Measurements from ENCODE around the gene HPDL.

The HPDL gene

DNA sequence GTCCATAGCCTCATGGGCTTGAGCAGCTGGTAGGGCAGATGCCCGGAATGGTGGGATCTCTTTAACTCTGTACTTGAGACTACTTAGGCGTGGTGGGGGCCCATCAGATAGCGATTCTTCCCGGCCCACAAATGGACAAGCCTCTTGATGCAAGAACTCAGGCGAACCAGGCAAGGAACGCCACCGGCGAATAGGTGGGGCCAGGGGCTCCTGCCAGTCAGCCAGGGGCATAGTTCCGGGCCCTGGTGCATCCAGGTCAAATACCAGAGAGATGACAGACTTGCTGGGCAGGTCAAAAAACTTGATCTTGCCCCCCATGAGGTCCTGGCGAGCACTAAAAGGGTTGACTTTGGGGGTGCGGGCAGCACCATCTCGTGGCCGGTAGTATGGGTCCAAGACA is 18.3 kb downstream of the HPDL start:
- Histone ChIP-seq H3K4me1 (ENCODE audit: low read length) (peaks cover 6% of the 10 kb centered on the region; the same call in 1 of the 2 replicates), H3K4me2 (ENCODE audit: low read length) (no peak overlapping the region), H3K9ac (ENCODE audit: low read length) (no peak overlapping the region), H3K36me3 (replicated peaks; ENCODE audit: low read depth, low read length) (peaks cover 12% of the 10 kb centered on the region), H3K79me2 (ENCODE audit: low read length) (peaks cover 21% of the 10 kb centered on the region), H3K27me3 (ENCODE audit: low read depth, low read length) (no peaks in the 10 kb centered on the region), H4K20me1 (ENCODE audit: insufficient read depth, low read length) (no peaks in the 10 kb centered on the region), H3K27ac (ENCODE audit: low read length) (no peak overlapping the region), H3K4me3 (ENCODE audit: low read length) (no peak overlapping the region), H2AFZ (ENCODE audit: low read depth, low read length) (no peak overlapping the region), H3K9me3 (ENCODE audit: insufficient read depth, low read length) (no peaks in the 10 kb centered on the region)
- TF ChIP-seq, protein P1, sequence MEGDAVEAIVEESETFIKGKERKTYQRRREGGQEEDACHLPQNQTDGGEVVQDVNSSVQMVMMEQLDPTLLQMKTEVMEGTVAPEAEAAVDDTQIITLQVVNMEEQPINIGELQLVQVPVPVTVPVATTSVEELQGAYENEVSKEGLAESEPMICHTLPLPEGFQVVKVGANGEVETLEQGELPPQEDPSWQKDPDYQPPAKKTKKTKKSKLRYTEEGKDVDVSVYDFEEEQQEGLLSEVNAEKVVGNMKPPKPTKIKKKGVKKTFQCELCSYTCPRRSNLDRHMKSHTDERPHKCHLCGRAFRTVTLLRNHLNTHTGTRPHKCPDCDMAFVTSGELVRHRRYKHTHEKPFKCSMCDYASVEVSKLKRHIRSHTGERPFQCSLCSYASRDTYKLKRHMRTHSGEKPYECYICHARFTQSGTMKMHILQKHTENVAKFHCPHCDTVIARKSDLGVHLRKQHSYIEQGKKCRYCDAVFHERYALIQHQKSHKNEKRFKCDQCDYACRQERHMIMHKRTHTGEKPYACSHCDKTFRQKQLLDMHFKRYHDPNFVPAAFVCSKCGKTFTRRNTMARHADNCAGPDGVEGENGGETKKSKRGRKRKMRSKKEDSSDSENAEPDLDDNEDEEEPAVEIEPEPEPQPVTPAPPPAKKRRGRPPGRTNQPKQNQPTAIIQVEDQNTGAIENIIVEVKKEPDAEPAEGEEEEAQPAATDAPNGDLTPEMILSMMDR (IDR thresholded peaks at IDR 0.05; ENCODE audit: low read depth, low read length), result no peak
- no peak for TF ChIP-seq EZH2phosphoT487 (IDR thresholded peaks at IDR 0.05; ENCODE audit: low read depth)

DNA sequence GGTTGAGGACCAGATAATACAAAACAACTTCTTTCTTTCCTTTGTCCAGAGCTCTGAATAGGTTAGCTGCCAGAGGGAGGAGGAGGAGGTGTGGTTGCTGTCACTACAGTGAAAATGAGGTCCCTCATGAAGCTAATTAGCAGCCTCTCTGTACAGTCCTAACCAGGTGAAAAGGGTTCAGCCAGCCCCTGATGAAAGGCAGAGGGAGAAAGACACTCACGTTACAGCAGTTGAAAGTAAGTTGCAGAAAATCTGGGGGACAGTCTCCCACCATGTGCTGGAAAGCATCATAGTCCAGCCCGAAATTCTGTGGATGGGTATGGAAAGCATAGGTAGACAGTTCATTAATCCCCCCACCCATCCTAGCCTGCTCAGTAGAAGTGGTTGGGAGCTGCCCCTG is 19.8 kb downstream of the HPDL start:
- no peak overlapping the region for H3K4me2 ChIP-seq (ENCODE audit: low read length)
- H3K79me2 ChIP-seq (ENCODE audit: low read length), result peaks cover 7% of the 10 kb centered on the region
- no peak for TF ChIP-seq EZH2phosphoT487 (IDR thresholded peaks at IDR 0.05; ENCODE audit: low read depth)
- TF ChIP-seq, protein P1 (IDR thresholded peaks at IDR 0.05; ENCODE audit: low read depth, low read length), result no peak
- no peak overlapping the region for H2AFZ ChIP-seq (ENCODE audit: low read depth, low read length)
- H3K4me1 ChIP-seq (ENCODE audit: low read length), result no peaks in the 10 kb centered on the region
- no peaks in the 10 kb centered on the region for H3K27me3 ChIP-seq (ENCODE audit: low read depth, low read length)
- peaks cover 12% of the 10 kb centered on the region for H3K36me3 ChIP-seq (replicated peaks; ENCODE audit: low read depth, low read length)
- H3K4me3 ChIP-seq (ENCODE audit: low read length), result no peak overlapping the region
- H3K9ac ChIP-seq (ENCODE audit: low read length), result no peak overlapping the region
- no peak overlapping the region for H3K27ac ChIP-seq (ENCODE audit: low read length)
- no peaks in the 10 kb centered on the region for H4K20me1 ChIP-seq (ENCODE audit: insufficient read depth, low read length)
- no peaks in the 10 kb centered on the region for H3K9me3 ChIP-seq (ENCODE audit: insufficient read depth, low read length)

DNA sequence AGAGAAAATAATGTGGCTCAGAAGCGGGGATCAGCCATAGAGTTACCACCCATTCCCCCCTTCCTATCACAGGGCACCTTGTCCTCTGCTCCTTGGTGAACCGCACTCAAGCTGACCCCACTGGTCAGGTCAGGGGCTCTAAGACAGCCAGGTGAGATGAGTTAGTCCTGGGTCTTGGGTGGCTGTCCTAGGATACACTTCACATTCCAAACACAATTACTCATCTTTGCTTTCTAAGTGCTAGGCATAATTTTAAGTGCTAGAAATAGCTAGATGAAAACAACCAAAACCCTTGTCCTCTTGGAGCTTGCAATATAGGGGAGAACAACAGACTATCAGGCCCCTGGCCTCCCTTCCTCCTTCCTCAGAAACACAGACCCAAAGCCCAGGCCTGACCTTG is 21.3 kb downstream of the HPDL start:
- H3K4me3 ChIP-seq (ENCODE audit: low read length), result no peak overlapping the region
- H3K4me2 ChIP-seq (ENCODE audit: low read length), result no peak overlapping the region
- no peaks in the 10 kb centered on the region for H3K9me3 ChIP-seq (ENCODE audit: insufficient read depth, low read length)
- no peaks in the 10 kb centered on the region for H3K4me1 ChIP-seq (ENCODE audit: low read length)
- H3K9ac ChIP-seq (ENCODE audit: low read length), result no peak overlapping the region
- no peaks in the 10 kb centered on the region for H4K20me1 ChIP-seq (ENCODE audit: insufficient read depth, low read length)
- no peaks in the 10 kb centered on the region for H3K79me2 ChIP-seq (ENCODE audit: low read length)
- no peak overlapping the region for H3K27ac ChIP-seq (ENCODE audit: low read length)
- H2AFZ ChIP-seq (ENCODE audit: low read depth, low read length), result no peak overlapping the region
- no peaks in the 10 kb centered on the region for H3K27me3 ChIP-seq (ENCODE audit: low read depth, low read length)
- no peak for TF ChIP-seq EZH2phosphoT487 (IDR thresholded peaks at IDR 0.05; ENCODE audit: low read depth)
- TF ChIP-seq, protein P1 (IDR thresholded peaks at IDR 0.05; ENCODE audit: low read depth, low read length), result no peak
- peaks cover 5% of the 10 kb centered on the region for H3K36me3 ChIP-seq (replicated peaks; ENCODE audit: low read depth, low read length)

DNA sequence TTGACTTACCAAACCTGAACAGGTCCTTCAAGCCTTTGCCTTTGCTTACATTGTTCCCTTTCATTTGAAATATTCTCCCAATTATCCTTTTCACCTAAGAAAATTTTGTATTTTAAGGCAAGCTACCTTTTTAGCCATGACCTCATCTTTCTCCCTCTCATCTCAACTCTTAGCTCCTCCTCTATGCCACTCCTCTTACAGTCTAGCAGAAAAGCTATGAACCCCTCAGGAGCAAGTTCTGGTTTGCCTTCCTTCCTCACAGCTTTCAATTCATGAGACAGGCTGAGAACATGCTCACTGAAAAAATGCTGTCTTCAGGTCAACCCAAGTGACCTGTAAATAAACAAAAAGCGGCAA is 21.9 kb downstream of the HPDL start:
- H3K4me2 ChIP-seq (ENCODE audit: low read length), result no peak overlapping the region
- H4K20me1 ChIP-seq (ENCODE audit: insufficient read depth, low read length), result no peaks in the 10 kb centered on the region
- TF ChIP-seq, protein P1 (IDR thresholded peaks at IDR 0.05; ENCODE audit: low read depth, low read length), result no peak
- TF ChIP-seq EZH2phosphoT487 (IDR thresholded peaks at IDR 0.05; ENCODE audit: low read depth), result no peak
- H3K79me2 ChIP-seq (ENCODE audit: low read length), result no peaks in the 10 kb centered on the region
- no peak overlapping the region for H3K9ac ChIP-seq (ENCODE audit: low read length)
- H3K4me3 ChIP-seq (ENCODE audit: low read length), result no peak overlapping the region
- H3K9me3 ChIP-seq (ENCODE audit: insufficient read depth, low read length), result no peaks in the 10 kb centered on the region
- no peaks in the 10 kb centered on the region for H3K27me3 ChIP-seq (ENCODE audit: low read depth, low read length)
- no peak overlapping the region for H3K27ac ChIP-seq (ENCODE audit: low read length)
- H2AFZ ChIP-seq (ENCODE audit: low read depth, low read length), result no peak overlapping the region
- peaks cover under 1% of the 10 kb centered on the region; the same call in 1 of the 2 replicates for H3K4me1 ChIP-seq (ENCODE audit: low read length)
- peaks cover 3% of the 10 kb centered on the region for H3K36me3 ChIP-seq (replicated peaks; ENCODE audit: low read depth, low read length)
